HCT116 (cell line): ENCODE data around the gene KCNQ4.

ENCODE experiments used
- CBX3 ChIP-seq: IDR thresholded peaks from 2 replicates; pipeline ENCODE4 v1.6.1; 2012; ENCODE audit warnings: low read depth
- CEBPB ChIP-seq: IDR thresholded peaks from 2 replicates; pipeline ENCODE4 v1.6.1; 2012; ENCODE audit warnings: low read depth
- ELF1 ChIP-seq: IDR thresholded peaks from 2 replicates; pipeline ENCODE4 v1.6.1; 2012; ENCODE audit warnings: low read depth, borderline replicate concordance
- EZH2 ChIP-seq: fragments of 200-600 bp; sonication (generic); IDR thresholded peaks from 2 replicates; pipeline ENCODE4 v1.6.1; 2017; ENCODE audit warnings: antibody characterized with exemption, mixed run types
- EZH2phosphoT487 ChIP-seq: fragments of 200-600 bp; IDR thresholded peaks from 2 replicates; pipeline ENCODE4 v1.6.1; 2018; ENCODE audit warnings: antibody characterized with exemption, borderline replicate concordance
- JUND ChIP-seq: IDR thresholded peaks from 2 replicates; pipeline ENCODE4 v1.6.1; 2012
- POLR2A ChIP-seq: IDR thresholded peaks from 2 replicates; pipeline ENCODE4 v1.7.0; 2011; ENCODE audit warnings: borderline replicate concordance; ENCODE audit not compliant: insufficient read depth, insufficient read length; ENCODE audit errors: extremely low read depth
- POLR2AphosphoS5 ChIP-seq: IDR thresholded peaks from 2 replicates; pipeline ENCODE4 v1.6.1; 2011; ENCODE audit warnings: mild to moderate bottlenecking, low read depth, low read length, moderate library complexity
- RAD21 ChIP-seq: IDR thresholded peaks from 2 replicates; pipeline ENCODE4 v1.6.1; 2012; ENCODE audit warnings: low read depth, mild to moderate bottlenecking
- REST ChIP-seq: IDR thresholded peaks from 2 replicates; pipeline ENCODE4 v1.6.1; 2012; ENCODE audit warnings: low read depth
- YY1 ChIP-seq: IDR thresholded peaks from 2 replicates; pipeline ENCODE4 v1.6.1; 2011; ENCODE audit warnings: low read length, low read depth, moderate library complexity, mild to moderate bottlenecking; ENCODE audit not compliant: insufficient replicate concordance; ENCODE audit errors: extremely low read depth
- ZNF274 ChIP-seq: fragments of 200-500 bp; sonication (Bioruptor generic); IDR thresholded peaks from 2 replicates; pipeline ENCODE4 v1.6.1; 2014; ENCODE audit warnings: mild to moderate bottlenecking, low read depth, low read length, inconsistent platforms
- TF ChIP-seq, protein P1 (sequence below), 3 experiments: fragments of 200-600 bp in 1 of 3; sonication (generic) in 1 of 3; IDR thresholded peaks in 2 of 3; conservative IDR thresholded peaks in 1 of 3; 2 replicates each; pipeline ENCODE4 v1.5.1; 2012 to 2017; ENCODE audit warnings: low read depth in 2 of 3, low read length in 2 of 3, antibody characterized with exemption in 1 of 3, borderline replicate concordance in 1 of 3, control low read depth in 1 of 3, mild to moderate bottlenecking in 1 of 3, mixed read lengths in 1 of 3, mixed run types in 1 of 3, moderate library complexity in 1 of 3; ENCODE audit not compliant: insufficient read depth in 1 of 3
- TF ChIP-seq, protein P2 (sequence below): IDR thresholded peaks from 2 replicates; pipeline ENCODE4 v1.6.1; 2012

DNA sequence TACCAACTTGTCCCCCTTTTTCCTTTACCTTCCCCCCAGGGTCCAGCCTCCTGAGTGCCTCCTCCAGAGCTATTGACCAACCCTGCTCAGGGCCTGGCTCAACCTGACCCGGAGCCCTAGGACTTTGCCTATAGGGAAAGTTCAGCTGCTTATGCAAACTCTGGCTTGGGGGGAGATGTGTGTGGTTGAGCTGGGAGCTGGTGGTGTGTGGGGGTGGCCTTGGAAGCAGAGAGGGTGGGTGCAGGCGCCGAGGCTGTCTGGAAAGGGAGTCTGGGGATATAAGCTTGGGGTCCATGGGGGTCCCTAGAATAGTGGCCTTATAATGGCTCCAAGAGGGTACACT, 14.1 kb downstream of the KCNQ4 start:
- TF ChIP-seq ZNF274 = no peak
- TF ChIP-seq POLR2AphosphoS5 = no peak
- TF ChIP-seq, protein P1, sequence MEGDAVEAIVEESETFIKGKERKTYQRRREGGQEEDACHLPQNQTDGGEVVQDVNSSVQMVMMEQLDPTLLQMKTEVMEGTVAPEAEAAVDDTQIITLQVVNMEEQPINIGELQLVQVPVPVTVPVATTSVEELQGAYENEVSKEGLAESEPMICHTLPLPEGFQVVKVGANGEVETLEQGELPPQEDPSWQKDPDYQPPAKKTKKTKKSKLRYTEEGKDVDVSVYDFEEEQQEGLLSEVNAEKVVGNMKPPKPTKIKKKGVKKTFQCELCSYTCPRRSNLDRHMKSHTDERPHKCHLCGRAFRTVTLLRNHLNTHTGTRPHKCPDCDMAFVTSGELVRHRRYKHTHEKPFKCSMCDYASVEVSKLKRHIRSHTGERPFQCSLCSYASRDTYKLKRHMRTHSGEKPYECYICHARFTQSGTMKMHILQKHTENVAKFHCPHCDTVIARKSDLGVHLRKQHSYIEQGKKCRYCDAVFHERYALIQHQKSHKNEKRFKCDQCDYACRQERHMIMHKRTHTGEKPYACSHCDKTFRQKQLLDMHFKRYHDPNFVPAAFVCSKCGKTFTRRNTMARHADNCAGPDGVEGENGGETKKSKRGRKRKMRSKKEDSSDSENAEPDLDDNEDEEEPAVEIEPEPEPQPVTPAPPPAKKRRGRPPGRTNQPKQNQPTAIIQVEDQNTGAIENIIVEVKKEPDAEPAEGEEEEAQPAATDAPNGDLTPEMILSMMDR (IDR thresholded peaks at IDR 0.05 in 2 of 3, conservative IDR thresholded peaks at IDR 0.05 in 1 of 3; ENCODE audit: borderline replicate concordance in 1 of 3, insufficient read depth in 1 of 3, low read depth in 2 of 3, low read length in 2 of 3) = no peak
- TF ChIP-seq EZH2 = no peak
- no peak for TF ChIP-seq JUND
- TF ChIP-seq POLR2A = no peak
- no peak for TF ChIP-seq RAD21
- no peak for TF ChIP-seq ELF1
- no peak for TF ChIP-seq YY1
- TF ChIP-seq CBX3 = no peak
- TF ChIP-seq, protein P2, sequence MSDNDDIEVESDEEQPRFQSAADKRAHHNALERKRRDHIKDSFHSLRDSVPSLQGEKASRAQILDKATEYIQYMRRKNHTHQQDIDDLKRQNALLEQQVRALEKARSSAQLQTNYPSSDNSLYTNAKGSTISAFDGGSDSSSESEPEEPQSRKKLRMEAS = no peak
- no peak for TF ChIP-seq CEBPB
- no peak for TF ChIP-seq EZH2phosphoT487
- no peak for TF ChIP-seq REST
